HG03571 (cell line): ENCODE measurements around the gene HAUS1.
A peak's percentile ranks its signal among the peaks of the same experiment; 100 is the strongest.
"Not testable (repeated sequence)": the region's sequence is repeated elsewhere in the genome, so short reads cannot be mapped to it uniquely, and the experiment has no call there.

Experiments
- ATAC-seq: cut with Tn5 transposase; IDR thresholded peaks from one replicate; pipeline ENCODE4 v1.9.1; 2021; ENCODE audit not compliant: unreplicated experiment

Gene HAUS1

DNA sequence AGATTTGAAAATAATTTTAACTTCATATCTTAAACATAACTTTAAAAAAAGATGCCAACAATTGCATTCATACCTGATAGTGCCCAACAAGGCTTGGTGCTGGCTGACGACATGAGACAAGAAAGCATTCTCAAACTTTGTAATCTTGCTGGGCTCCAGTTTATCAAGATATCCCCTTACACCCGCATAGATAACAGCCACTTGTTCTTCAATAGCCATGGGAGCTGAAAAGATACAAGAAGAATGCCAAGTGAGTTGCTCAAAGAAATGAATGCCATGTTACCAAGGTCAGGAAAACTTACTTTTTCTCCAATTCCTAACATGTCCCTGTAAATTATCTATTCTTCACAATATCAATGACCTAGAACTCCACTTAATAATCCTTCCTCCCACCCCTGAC lies 19.8 kb upstream of the HAUS1 start:
- no peak for ATAC-seq

DNA sequence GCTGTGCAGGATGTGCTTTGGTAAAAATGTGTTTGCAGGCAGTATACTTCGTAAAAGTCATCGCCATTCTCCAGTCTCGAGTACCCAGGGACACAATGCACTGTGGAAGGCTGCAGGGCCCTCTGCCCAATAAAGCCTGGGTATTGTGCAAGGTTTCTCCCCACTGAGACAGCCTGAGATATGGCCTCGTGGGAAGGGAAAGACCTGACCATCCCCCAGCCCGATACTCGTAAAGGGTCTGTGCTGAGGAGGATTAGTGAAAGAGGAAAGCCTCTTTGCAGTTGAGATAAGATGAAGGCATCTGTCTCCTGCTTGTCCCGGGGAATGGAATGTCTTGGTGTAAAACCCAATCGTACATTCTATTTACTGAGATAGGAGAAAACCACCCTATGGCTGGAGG lies 15.7 kb upstream of the HAUS1 start:
- ATAC-seq, result not testable (repeated sequence)

GRCh38 chr18:46095532-46095931 lies 8.7 kb upstream of the HAUS1 start:
- no peak for ATAC-seq

GRCh38 chr18:46096651-46097300 lies 7.4 kb upstream of the HAUS1 start:
- no peak for ATAC-seq

- ATAC-seq, result peak; percentile 21
Measured at GRCh38 chr18:46097431-46097800, 6.8 kb upstream of the HAUS1 start.

- peak; percentile 79 for ATAC-seq
Measured at GRCh38 chr18:46097801-46098615, 6.2 kb upstream of the HAUS1 start, which contains the start of gene ATP5F1A. ATP5F1A (minus strand) TSS chr18:46098296; CDS start chr18:46098231, 65 bp downstream.

- ATAC-seq, result no peak
Measured at GRCh38 chr18:46098616-46098933, 5.6 kb upstream of the HAUS1 start.

GRCh38 chr18:46099463-46099862 lies 4.7 kb upstream of the HAUS1 start:
- no peak for ATAC-seq

DNA sequence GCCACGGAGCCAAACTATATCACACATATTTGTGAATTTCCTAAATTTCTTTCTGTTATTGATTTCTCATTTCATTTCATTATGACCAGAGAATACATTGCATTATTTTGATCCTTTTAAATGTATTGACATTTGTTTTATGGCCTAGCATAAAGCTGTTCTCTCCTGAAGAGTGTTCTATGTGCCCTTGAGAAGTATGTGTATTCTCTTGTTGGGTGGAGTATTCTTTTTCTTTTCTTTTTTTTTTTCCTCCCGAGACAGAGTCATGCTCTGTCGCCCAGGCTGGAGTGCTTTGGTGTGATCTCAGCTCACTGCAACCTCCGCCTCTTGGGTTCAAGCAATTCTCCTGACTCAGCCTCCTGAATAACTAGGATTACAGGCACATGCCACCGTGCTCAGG lies 5.2 kb downstream of the HAUS1 start:
- no peak for ATAC-seq

DNA sequence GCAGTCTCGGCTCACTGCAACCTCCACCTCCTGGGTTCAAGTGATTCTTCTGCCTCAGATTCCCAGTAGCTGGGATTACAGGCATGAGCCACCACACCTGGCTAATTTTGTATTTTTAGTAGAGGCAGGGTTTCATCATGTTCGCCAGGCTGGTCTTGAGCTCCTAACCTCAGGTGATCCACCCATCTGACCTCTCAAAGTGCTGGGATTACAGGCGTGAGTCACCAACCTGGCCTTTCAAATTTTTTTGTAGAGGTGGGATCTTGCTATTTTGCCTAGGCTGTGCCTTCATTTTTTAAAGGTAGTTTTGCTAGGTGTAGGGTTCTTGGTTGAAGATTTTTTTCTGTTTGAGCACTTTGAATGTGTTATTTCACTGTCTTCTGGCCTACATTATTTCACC lies 6.2 kb downstream of the HAUS1 start:
- ATAC-seq, result no peak

DNA sequence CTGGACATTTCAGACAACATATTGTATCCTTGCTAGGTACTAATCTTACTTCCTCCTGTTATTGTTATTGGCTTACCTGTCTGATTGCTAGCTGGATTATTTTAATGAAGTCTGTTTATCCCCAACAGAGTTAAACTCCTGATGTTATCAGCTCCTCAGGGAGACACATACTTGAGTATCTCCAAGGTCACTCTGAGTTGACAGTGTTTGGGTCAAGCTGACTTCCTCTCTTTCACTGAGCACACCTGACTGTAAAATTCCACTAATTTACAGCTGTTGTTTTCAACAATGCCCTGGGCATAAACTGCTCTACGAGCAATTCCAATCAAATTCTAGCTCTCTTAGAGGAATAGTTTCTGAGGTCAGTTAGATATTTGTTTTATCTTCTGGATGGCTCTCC lies 9.6 kb downstream of the HAUS1 start:
- ATAC-seq, result no peak

- ATAC-seq, result not testable (repeated sequence)
Measured at GRCh38 chr18:46126625-46127024, 22.4 kb downstream of the HAUS1 start.

- ATAC-seq, result no peak
Measured at GRCh38 chr18:46130061-46130460, 25.9 kb downstream of the HAUS1 start.

DNA sequence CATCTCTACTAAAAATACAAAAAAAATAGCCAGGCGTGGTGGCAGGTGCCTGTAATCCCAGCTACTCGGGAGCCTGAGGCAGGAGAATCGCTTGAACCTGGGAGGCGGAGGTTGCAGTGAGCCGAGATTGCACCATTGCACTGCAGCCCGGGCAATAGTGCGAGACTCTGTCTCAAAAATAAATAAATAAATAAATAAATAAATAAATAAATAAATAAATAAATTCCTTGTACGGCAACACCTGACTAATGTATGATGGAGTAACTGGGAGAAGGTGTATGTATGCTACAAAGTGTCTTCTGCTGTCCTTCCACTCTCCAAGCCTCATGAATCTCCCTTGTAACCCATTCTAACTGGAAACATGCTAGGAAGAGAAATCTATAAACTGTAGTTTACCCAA lies 26.4 kb downstream of the HAUS1 start:
- not testable (repeated sequence) for ATAC-seq

- ATAC-seq, result no peak
Measured at GRCh38 chr18:46133534-46133933, 29.3 kb downstream of the HAUS1 start.

- ATAC-seq, result no peak
Measured at GRCh38 chr18:46134920-46135675, 30.9 kb downstream of the HAUS1 start.

DNA sequence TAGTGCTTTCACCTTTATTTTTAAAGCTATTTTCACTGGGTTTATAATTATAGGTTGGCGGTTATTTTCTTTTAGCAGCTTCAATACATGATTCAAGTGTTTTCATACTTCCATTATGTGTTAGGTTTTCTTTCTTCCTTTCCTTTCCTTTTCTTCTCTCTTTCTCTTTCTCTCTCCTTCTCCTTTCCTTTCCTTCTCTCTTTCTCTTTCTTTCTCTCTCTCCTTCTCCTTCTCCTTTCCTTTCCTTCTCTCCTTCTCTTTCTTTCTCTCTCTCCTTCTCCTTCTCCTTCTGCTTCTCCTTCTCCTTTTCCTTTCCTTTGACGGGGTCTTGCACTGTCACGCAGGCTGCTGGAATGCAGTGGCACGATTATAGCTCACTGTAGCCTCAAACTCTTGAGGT lies 36.0 kb downstream of the HAUS1 start:
- no peak for ATAC-seq

- no peak for ATAC-seq
Measured at GRCh38 chr18:46141199-46141598, 37.0 kb downstream of the HAUS1 start.

GRCh38 chr18:46148810-46149209 lies 44.6 kb downstream of the HAUS1 start:
- ATAC-seq, result no peak

- no peak for ATAC-seq
Measured at GRCh38 chr18:46152436-46152807, 48.2 kb downstream of the HAUS1 start.

DNA sequence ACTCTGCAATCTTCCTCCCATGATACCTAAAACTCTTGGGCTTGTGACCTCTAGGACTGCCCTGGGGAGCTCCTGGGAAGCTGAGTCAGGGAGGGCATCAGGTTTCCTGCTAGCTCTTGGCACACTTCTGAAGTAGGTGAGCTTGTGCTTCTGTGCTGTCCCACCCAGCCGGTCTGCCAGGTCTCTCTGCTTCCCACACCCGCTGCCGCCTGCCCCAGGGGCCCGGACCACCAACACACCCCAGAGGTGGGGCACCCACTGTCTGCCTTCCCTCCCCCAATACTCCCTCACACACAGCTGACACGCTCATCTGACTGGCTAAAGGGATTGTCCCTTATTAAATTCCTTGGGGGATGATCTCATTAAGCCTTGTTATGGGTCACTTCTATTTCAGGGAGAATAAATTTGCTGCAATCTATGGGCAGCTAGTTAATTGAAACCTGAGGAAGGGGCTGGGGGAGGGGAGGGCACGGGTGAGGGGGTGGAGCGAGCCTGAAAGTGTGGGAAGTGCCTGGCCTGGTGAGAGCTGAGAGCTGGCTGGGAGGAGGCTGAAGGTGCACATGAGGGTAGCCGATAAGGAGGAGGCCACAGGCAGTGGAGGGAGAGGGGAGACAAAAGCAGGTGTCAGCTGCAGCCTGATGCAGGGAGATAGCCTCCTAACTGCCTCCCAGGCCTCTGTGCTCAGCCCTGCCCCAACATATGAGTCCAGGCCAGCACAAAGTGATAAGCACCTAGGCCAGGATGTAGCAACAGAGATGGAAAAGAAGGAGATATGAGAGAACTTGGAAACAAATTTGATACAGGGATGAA lies 48.8 kb downstream of the HAUS1 start:
- ATAC-seq, result no peak
